CD4-positive, alpha-beta T cell (primary cell): ENCODE results near the gene ZBTB6. TPM values are rescaled to one million over a fixed set of nuclear protein-coding genes. Genes with fewer than 3 reads are reported as not detected.

ENCODE experiments used
- ATAC-seq: fragments of 200-7000 bp; cut with Tn5 transposase; one replicate; pipeline ENCODE4 v1.10.0; 2022; ENCODE audit warnings: mild to moderate bottlenecking; ENCODE audit not compliant: poor library complexity
- CTCF ChIA-PET: fragments of 350-600 bp; sonication (Branson Sonifier 250); formaldehyde crosslinking; loops from one replicate; lab custom pipeline; 2021; ENCODE audit warnings: antibody characterized with exemption, inconsistent platforms; lab: Charles Lee
- POLR2A ChIA-PET: fragments of 350-600 bp; sonication (Branson Sonifier 250); formaldehyde crosslinking; loops from one replicate; lab custom pipeline; 2021; ENCODE audit warnings: antibody characterized with exemption, inconsistent platforms; lab: Charles Lee
- DNase-seq, 14 experiments: peaks; one replicate each; pipeline ENCODE4 v3.0.0-alpha.2; 2013 to 2020; ENCODE audit warnings: mixed read lengths in 2 of 14
- H3K27ac ChIP-seq, 2 donors: one replicate each; pipeline versions ENCODE4 v1.5.1 to v1.7.0; 2013; ENCODE audit warnings: low read length in 2 of 2, low read depth in 1 of 2, mild to moderate bottlenecking in 1 of 2
- H3K27me3 ChIP-seq, 2 experiments: 1 replicate in 1 of 2; 2 replicates in 1 of 2; pipeline versions ENCODE4 v1.6.1 to v1.7.0; 2013; ENCODE audit warnings: low read length in 2 of 2, control low read depth in 1 of 2, mild to moderate bottlenecking in 1 of 2, moderate library complexity in 1 of 2; ENCODE audit not compliant: insufficient read depth in 2 of 2, control insufficient read depth in 1 of 2
- H3K36me3 ChIP-seq: one replicate; pipeline ENCODE4 v1.6.1; 2013; ENCODE audit warnings: low read length, control low read depth; ENCODE audit not compliant: insufficient read depth
- H3K4me1 ChIP-seq: one replicate; pipeline ENCODE4 v1.6.1; 2013; ENCODE audit warnings: low read length, control low read depth; ENCODE audit not compliant: insufficient read depth
- H3K4me3 ChIP-seq: one replicate; pipeline ENCODE4 v1.5.1; 2013; ENCODE audit warnings: mild to moderate bottlenecking, low read length, moderate library complexity
- H3K9me3 ChIP-seq, 2 experiments: 1 replicate in 1 of 2; 2 replicates in 1 of 2; pipeline versions ENCODE4 v1.6.1 to v1.7.0; 2013; ENCODE audit warnings: low read length in 2 of 2, mild to moderate bottlenecking in 2 of 2, control low read depth in 1 of 2, moderate library complexity in 1 of 2; ENCODE audit not compliant: control insufficient read depth in 1 of 2, insufficient read depth in 1 of 2
- H3K27ac Mint-ChIP-seq: one replicate; pipeline ENCODE4 v1.8.0; 2020; ENCODE audit warnings: mixed read lengths
- H3K27me3 Mint-ChIP-seq: one replicate; pipeline ENCODE4 v1.8.0; 2021; ENCODE audit warnings: mixed read lengths
- H3K36me3 Mint-ChIP-seq: one replicate; pipeline ENCODE4 v1.8.0; 2021; ENCODE audit warnings: low read depth, mixed read lengths
- H3K4me1 Mint-ChIP-seq: one replicate; pipeline ENCODE4 v1.8.0; 2021; ENCODE audit warnings: low read depth, mixed read lengths
- H3K4me3 Mint-ChIP-seq: one replicate; pipeline ENCODE4 v1.8.0; 2020; ENCODE audit warnings: mild to moderate bottlenecking, mixed read lengths
- H3K9me3 Mint-ChIP-seq: one replicate; pipeline ENCODE4 v1.8.0; 2020; ENCODE audit warnings: mixed read lengths
- CTCF ChIP-seq: fragments of 200-600 bp; IDR thresholded peaks from one replicate; pipeline ENCODE4 v1.8.0; 2022; ENCODE audit warnings: antibody characterized with exemption, mild to moderate bottlenecking
- intact Hi-C, 2 experiments: fragments of 100-400 bp; cut with DNase I in 1 of 2; cut with micrococcal nuclease in 1 of 2; formaldehyde crosslinking; loops; one replicate each; pipeline versions ENCODE4 v1.15.1 to v1.9.0; 2023 to 2025; cut with DNase I, micrococcal nuclease
- polyA plus RNA-seq, 2 donors: library from polyadenylated mRNA; unstranded; fragments of 120-200 nt; gene quantifications; one replicate each; pipeline ENCODE4 v1.2.1, GENCODE V29; 2013
- total RNA-seq, 174 experiments: library from RNA in 2 of 174; stranded (reverse) in 2 of 174; gene quantifications; one replicate each; pipeline ENCODE4 v1.2.3 and lab custom pipeline; 2021 to 2026

ZBTB6 gene
- total RNA-seq (1 to 10 TPM; 3.6 to 3.9 TPM), total RNA-seq (lab: John Stamatoyannopoulos, UW) (16.1 to 75.8 (median 52.6) reads per million in 172 experiments)
- 11.7 TPM for polyA plus RNA-seq (2013, experiment 1 of 2)
- polyA plus RNA-seq (2013, experiment 2 of 2), result 7.3 TPM

GRCh38 chr9:122912964-122913673, at the start of gene ZBTB6:
Gene ZBTB6 (minus strand): TSS chr9:122913323. CDS start chr9:122912072, 1,251 bp downstream.
- peak; percentile 52 to 89 (median 64) for DNase-seq
- H3K27me3 ChIP-seq, result no peaks in the 10 kb centered on the region
- Mint-ChIP-seq H3K4me1 (peaks cover 29% of the 10 kb centered on the region), H3K36me3 (peaks cover 37% of the 10 kb centered on the region), H3K9me3 (no peaks in the 10 kb centered on the region), H3K27ac (peak within 1 kb of the TSS; percentile 88), H3K4me3 (peak within 1 kb of the TSS; percentile 96), H3K27me3 (no peaks in the 10 kb centered on the region)
- H3K4me3 ChIP-seq, result peak within 1 kb of the TSS; percentile 78
- peak; percentile 98 for ATAC-seq
- TF ChIP-seq CTCF, result no peak
- CTCF ChIA-PET, result interaction anchor here (0.9 to 2.5 kb wide), 4 partner anchors 9 to 78 kb away, joined by 3 to 8 read pairs (median 6); partner anchors contain the start of genes RABGAP1 and ZBTB26
- POLR2A ChIA-PET, result interaction anchor here (0.7 to 2.8 kb wide), 12 partner anchors 9 to 96 kb away, joined by 3 to 58 read pairs (median 6); partner anchors contain the start of genes PDCL, RABGAP1, RC3H2 and ZBTB26
- no peaks in the 10 kb centered on the region for H3K9me3 ChIP-seq
- peaks cover 21% of the 10 kb centered on the region for H3K36me3 ChIP-seq
- H3K27ac ChIP-seq, result peak within 1 kb of the TSS; percentile 86 to 88
- intact Hi-C loops, result loop anchor here (1.0 to 10.0 kb wide), 7 partner anchors 8 to 818 kb away; partner anchors contain the start of genes ZBTB26 (in 2 of the 2), RABGAP1 (in 1 of the 2), RC3H2 (in 1 of the 2) and STRBP (in 1 of the 2)
- H3K4me1 ChIP-seq, result peaks cover 11% of the 10 kb centered on the region

- Histone ChIP-seq H3K4me3 (no peak overlapping the region), H3K27ac (no peak overlapping the region), H3K36me3 (peaks cover 23% of the 10 kb centered on the region), H3K4me1 (no peaks in the 10 kb centered on the region), H3K27me3 (no peaks in the 10 kb centered on the region), H3K9me3 (no peaks in the 10 kb centered on the region)
- ChIA-PET POLR2A (interaction anchor here (0.7 kb wide), 1 partner anchor 73 kb away, joined by 3 read pairs; no protein-coding TSS in a partner anchor), CTCF (interaction anchor here (1.3 kb wide), 1 partner anchor 30 kb away, joined by 3 read pairs; no protein-coding TSS in a partner anchor)
- H3K27ac Mint-ChIP-seq, result no peak overlapping the region
- intact Hi-C loops, result no loop called here
- H3K4me1 Mint-ChIP-seq, result no peaks in the 10 kb centered on the region
- no peak for ATAC-seq
- DNase-seq, result no peak
- H3K27me3 Mint-ChIP-seq, result no peaks in the 10 kb centered on the region
- peaks cover 86% of the 10 kb centered on the region for H3K36me3 Mint-ChIP-seq
- H3K4me3 Mint-ChIP-seq, result no peak overlapping the region
- H3K9me3 Mint-ChIP-seq, result no peaks in the 10 kb centered on the region
- no peak for TF ChIP-seq CTCF
Observed at GRCh38 chr9:122961139-122961538, 48.0 kb upstream of the ZBTB6 start.

GRCh38 chr9:122955961-122956360, 42.8 kb upstream of the ZBTB6 start:
- Mint-ChIP-seq H3K4me3 (no peak overlapping the region), H3K27ac (no peak overlapping the region), H3K36me3 (peaks cover 42% of the 10 kb centered on the region), H3K9me3 (no peaks in the 10 kb centered on the region), H3K4me1 (peaks cover 25% of the 10 kb centered on the region), H3K27me3 (no peaks in the 10 kb centered on the region)
- Histone ChIP-seq H3K4me3 (no peak overlapping the region), H3K9me3 (no peaks in the 10 kb centered on the region), H3K36me3 (peaks cover 20% of the 10 kb centered on the region), H3K27ac (no peak overlapping the region), H3K27me3 (no peaks in the 10 kb centered on the region), H3K4me1 (no peaks in the 10 kb centered on the region)
- TF ChIP-seq CTCF, result no peak
- ATAC-seq, result no peak
- DNase-seq, result no peak
- intact Hi-C loops, result no loop called here
- CTCF ChIA-PET, result no interaction called here
- POLR2A ChIA-PET, result interaction anchor here (0.9 kb wide), 1 partner anchor 14 kb away, joined by 3 read pairs; no protein-coding TSS in a partner anchor
